OCI-LY7 (cell line): Measurements from ENCODE around the gene DEF6. TPM values are rescaled to one million over a fixed set of nuclear protein-coding genes. Genes with fewer than 3 reads are reported as not detected.

Experiments used
- BruUV-seq: library from RNA; stranded (reverse); fragments of 400-500 nt; replicated peaks from 2 replicates; lab custom pipeline; 2021; lab: Mats Ljungman, UMichigan
- CTCF ChIA-PET: fragments of 300-600 bp; sonication (Branson Sonifier 250); formaldehyde crosslinking; loops from one replicate; lab custom pipeline; 2022; ENCODE audit warnings: antibody characterized with exemption; ENCODE audit not compliant: unreplicated experiment; lab: Charles Lee
- POLR2A ChIA-PET: fragments of 300-600 bp; sonication (Branson Sonifier 250); formaldehyde crosslinking; loops from one replicate; lab custom pipeline; 2022; ENCODE audit warnings: antibody characterized with exemption; lab: Charles Lee
- DNase-seq: peaks from one replicate; pipeline ENCODE4 v3.0.0-alpha.2; 2015; ENCODE audit warnings: low spot score
- H2AFZ ChIP-seq: fragments of 200-600 bp; sonication (generic), shearing (Covaris generic); 2 replicates; pipeline ENCODE4 v1.6.1; 2014; ENCODE audit warnings: mild to moderate bottlenecking, antibody characterized with exemption, low read length, moderate library complexity
- H3K27ac ChIP-seq: fragments of 200-600 bp; sonication (generic); 2 replicates; pipeline ENCODE4 v1.5.1; 2014; ENCODE audit warnings: mixed run types, low read depth, mild to moderate bottlenecking, moderate library complexity, low read length, inconsistent platforms; ENCODE audit not compliant: poor library complexity, severe bottlenecking
- H3K36me3 ChIP-seq: fragments of 200-600 bp; sonication (generic); 2 replicates; pipeline ENCODE4 v1.6.1; 2014; ENCODE audit warnings: mild to moderate bottlenecking, antibody characterized with exemption, low read length, moderate library complexity, mixed read lengths; ENCODE audit not compliant: insufficient read depth
- H3K4me1 ChIP-seq: fragments of 200-600 bp; sonication (generic); 2 replicates; pipeline ENCODE4 v1.5.1; 2014; ENCODE audit warnings: mild to moderate bottlenecking, low read length; ENCODE audit not compliant: insufficient read depth, poor library complexity, severe bottlenecking
- H3K4me2 ChIP-seq: fragments of 200-600 bp; sonication (generic); 2 replicates; pipeline ENCODE4 v1.6.1; 2014; ENCODE audit warnings: mild to moderate bottlenecking, low read length
- H3K4me3 ChIP-seq: fragments of 200-600 bp; sonication (generic); 2 replicates; pipeline ENCODE4 v1.5.1; 2014; ENCODE audit warnings: mild to moderate bottlenecking, low read depth, low read length; ENCODE audit not compliant: poor library complexity, severe bottlenecking
- H3K79me2 ChIP-seq: fragments of 200-600 bp; sonication (generic); 2 replicates; pipeline ENCODE4 v1.6.1; 2016; ENCODE audit warnings: low read depth, mild to moderate bottlenecking, low read length, moderate library complexity, mixed read lengths; ENCODE audit not compliant: insufficient read depth
- H3K9me2 ChIP-seq: fragments of 200-600 bp; sonication (generic); 2 replicates; pipeline ENCODE4 v1.6.1; 2016; ENCODE audit warnings: mild to moderate bottlenecking, low read length, mixed read lengths; ENCODE audit not compliant: insufficient read depth
- H3K9me3 ChIP-seq: fragments of 200-600 bp; sonication (generic); 2 replicates; pipeline ENCODE4 v1.6.1; 2014; ENCODE audit warnings: mild to moderate bottlenecking, mixed run types, low read length, mixed read lengths
- H4K20me1 ChIP-seq: fragments of 200-600 bp; sonication (generic); 2 replicates; pipeline ENCODE4 v1.6.1; 2014; ENCODE audit warnings: mild to moderate bottlenecking, antibody characterized with exemption, low read length, moderate library complexity, mixed read lengths; ENCODE audit not compliant: insufficient read depth
- EZH2phosphoT487 ChIP-seq: fragments of 200-600 bp; sonication (generic); IDR thresholded peaks from 2 replicates; pipeline ENCODE4 v1.6.1; 2018; ENCODE audit warnings: low read depth, borderline replicate concordance, mild to moderate bottlenecking, mixed run types, antibody characterized with exemption, low read length, moderate library complexity, mixed read lengths
- intact Hi-C: fragments of 100-400 bp; cut with micrococcal nuclease; formaldehyde crosslinking; loops from one replicate; pipeline ENCODE4 v1.10.0; 2022; ENCODE audit not compliant: unreplicated experiment
- total RNA-seq, 2 experiments: library from RNA; depleted of rRNA in 1 of 2; stranded (reverse); fragments of >200 nt in 1 of 2; shearing (Covaris generic) in 1 of 2; gene quantifications; 2 replicates each; pipeline ENCODE4 v1.2.3, GENCODE V29; 2014 to 2022
- TF ChIP-seq, protein P1 (sequence below): fragments of 200-600 bp; sonication (generic); conservative IDR thresholded peaks from 2 replicates; pipeline ENCODE4 v1.5.1; 2014; ENCODE audit warnings: mild to moderate bottlenecking, antibody characterized with exemption, low read length, moderate library complexity, mixed read lengths

Gene DEF6
- total RNA-seq, 2 experiments from 2014 or later, result 53.8 to 56.8 TPM

DNA sequence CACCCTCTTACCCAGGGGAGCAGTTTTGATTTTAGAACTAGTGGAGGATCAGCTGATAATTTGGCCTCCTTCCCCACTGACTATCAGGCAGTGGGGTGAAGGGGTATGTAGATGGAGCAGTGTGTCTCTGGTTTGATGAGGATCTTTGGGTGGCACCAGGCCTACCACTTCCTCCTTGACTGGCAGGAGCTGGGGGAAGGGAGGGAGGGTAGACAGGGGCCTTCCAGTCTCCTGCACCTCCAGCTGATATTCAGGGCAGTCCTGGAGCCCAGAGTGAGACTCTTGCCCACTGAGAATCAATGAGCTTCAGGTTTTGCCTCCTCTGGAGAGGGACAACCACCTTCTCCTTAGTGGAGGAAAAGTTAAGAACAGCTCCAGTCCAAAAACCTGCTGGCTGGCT, 3.2 kb downstream of the DEF6 start:
- Histone ChIP-seq H3K36me3 (peaks cover 29% of the 10 kb centered on the region; the same call in 1 of the 2 replicates), H3K4me3 (peak overlapping the region; percentile 94), H3K79me2 (peaks cover 41% of the 10 kb centered on the region; the same call in 1 of the 2 replicates), H3K9me2 (no peaks in the 10 kb centered on the region), H3K9me3 (no peaks in the 10 kb centered on the region), H3K27ac (peak overlapping the region; percentile 36), H3K4me2 (peak overlapping the region; percentile 98), H3K4me1 (peaks cover 70% of the 10 kb centered on the region), H4K20me1 (no peaks in the 10 kb centered on the region), H2AFZ (no peak overlapping the region)
- no peak for DNase-seq
- ChIA-PET POLR2A (interaction anchor here (0.7 to 2.1 kb wide), 5 partner anchors 23 to 167 kb away, joined by 3 to 5 read pairs (median 3); partner anchors contain the start of gene RPL10A), CTCF (interaction anchor here (1.3 kb wide), 1 partner anchor 27 kb away, joined by 4 read pairs; no protein-coding TSS in a partner anchor)
- intact Hi-C loops, result no loop called here
- TF ChIP-seq, protein P1, sequence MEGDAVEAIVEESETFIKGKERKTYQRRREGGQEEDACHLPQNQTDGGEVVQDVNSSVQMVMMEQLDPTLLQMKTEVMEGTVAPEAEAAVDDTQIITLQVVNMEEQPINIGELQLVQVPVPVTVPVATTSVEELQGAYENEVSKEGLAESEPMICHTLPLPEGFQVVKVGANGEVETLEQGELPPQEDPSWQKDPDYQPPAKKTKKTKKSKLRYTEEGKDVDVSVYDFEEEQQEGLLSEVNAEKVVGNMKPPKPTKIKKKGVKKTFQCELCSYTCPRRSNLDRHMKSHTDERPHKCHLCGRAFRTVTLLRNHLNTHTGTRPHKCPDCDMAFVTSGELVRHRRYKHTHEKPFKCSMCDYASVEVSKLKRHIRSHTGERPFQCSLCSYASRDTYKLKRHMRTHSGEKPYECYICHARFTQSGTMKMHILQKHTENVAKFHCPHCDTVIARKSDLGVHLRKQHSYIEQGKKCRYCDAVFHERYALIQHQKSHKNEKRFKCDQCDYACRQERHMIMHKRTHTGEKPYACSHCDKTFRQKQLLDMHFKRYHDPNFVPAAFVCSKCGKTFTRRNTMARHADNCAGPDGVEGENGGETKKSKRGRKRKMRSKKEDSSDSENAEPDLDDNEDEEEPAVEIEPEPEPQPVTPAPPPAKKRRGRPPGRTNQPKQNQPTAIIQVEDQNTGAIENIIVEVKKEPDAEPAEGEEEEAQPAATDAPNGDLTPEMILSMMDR, result no peak
- TF ChIP-seq EZH2phosphoT487, result no peak
- no TSS peak for BruUV-seq

DNA sequence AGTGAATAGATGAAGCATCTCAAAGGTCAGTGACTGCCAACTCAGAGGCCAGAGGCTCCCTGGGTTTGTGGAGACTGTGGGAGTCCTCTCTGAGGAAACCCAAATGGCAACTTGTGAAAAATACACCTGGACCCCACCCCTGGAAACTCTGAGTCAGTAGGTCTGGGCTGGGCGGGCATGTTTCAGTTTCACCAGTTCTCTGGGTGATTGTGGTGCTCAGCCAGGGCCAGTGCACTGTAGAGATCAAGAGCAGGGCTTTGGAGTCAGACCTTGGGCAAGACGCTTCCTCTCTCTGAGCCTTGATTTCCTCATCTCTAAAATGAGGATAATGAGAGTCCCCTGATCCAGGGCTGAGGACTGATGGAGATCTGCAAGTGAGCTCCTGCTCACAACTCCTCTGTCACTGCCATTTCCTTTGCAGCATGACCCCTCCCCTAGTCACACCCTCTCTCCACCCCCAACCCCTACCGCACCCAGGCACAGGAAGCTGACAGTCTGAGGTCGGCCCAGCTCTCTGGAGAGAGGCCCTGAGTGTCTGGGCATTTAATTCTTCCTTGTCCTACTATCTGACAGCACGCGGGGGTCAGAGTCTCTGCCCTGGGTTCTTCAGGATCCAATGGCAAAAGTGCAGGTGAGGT, 5.1 kb downstream of the DEF6 start:
- ChIA-PET CTCF (interaction anchor here (0.8 kb wide), 1 partner anchor 22 kb away, joined by 5 read pairs; no protein-coding TSS in a partner anchor), POLR2A (interaction anchor here (0.6 to 1.2 kb wide), 6 partner anchors 9 to 456 kb away, joined by 3 to 8 read pairs (median 3); partner anchors contain the start of gene FANCE)
- no peak overlapping the region; the same call in 1 of the 2 replicates for H2AFZ ChIP-seq
- peaks cover 23% of the 10 kb centered on the region; the same call in 1 of the 2 replicates for H3K36me3 ChIP-seq
- H3K4me1 ChIP-seq, result peaks cover 60% of the 10 kb centered on the region
- DNase-seq, result peak; percentile 81
- H3K9me2 ChIP-seq, result no peaks in the 10 kb centered on the region
- H3K9me3 ChIP-seq, result no peaks in the 10 kb centered on the region
- intact Hi-C loops, result loop anchor here (1.0 kb wide), 1 partner anchor 25 kb away; no protein-coding TSS in a partner anchor
- H3K27ac ChIP-seq, result peak overlapping the region; percentile 71
- peaks cover 40% of the 10 kb centered on the region; the same call in 1 of the 2 replicates for H3K79me2 ChIP-seq
- TF ChIP-seq, protein P1, result no peak
- TF ChIP-seq EZH2phosphoT487, result no peak
- no peaks in the 10 kb centered on the region for H4K20me1 ChIP-seq
- BruUV-seq, result no TSS peak
- peak overlapping the region; percentile 60 for H3K4me3 ChIP-seq
- peak overlapping the region; percentile 75 for H3K4me2 ChIP-seq

DNA sequence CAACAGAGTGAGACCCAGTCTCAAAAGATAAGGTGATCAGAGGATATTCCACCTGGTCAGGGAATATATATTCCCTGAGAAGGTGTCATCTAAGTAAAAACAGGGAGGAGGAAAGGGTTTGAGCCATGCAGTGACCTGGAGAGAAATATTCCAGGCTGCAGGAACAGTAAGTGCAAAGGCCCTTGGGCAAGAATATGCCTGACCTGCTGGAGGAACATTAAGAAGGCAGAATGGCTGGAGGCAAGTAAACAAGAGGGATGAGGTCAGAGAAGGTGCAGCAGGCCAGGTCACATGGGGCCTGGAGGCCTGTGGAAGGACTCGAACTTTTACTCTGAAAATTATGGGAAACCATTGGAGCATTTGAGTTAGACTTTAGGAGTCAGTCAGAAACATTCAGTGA, 6.7 kb downstream of the DEF6 start:
- peaks cover 49% of the 10 kb centered on the region for H3K4me1 ChIP-seq
- POLR2A ChIA-PET, result no interaction called here
- H3K36me3 ChIP-seq, result peaks cover 23% of the 10 kb centered on the region; the same call in 1 of the 2 replicates
- no peaks in the 10 kb centered on the region for H3K9me2 ChIP-seq
- no peak for DNase-seq
- intact Hi-C loops, result no loop called here
- H3K4me2 ChIP-seq, result no peak overlapping the region
- H2AFZ ChIP-seq, result no peak overlapping the region
- peaks cover 24% of the 10 kb centered on the region; the same call in 1 of the 2 replicates for H3K79me2 ChIP-seq
- H3K4me3 ChIP-seq, result no peak overlapping the region
- no peaks in the 10 kb centered on the region for H4K20me1 ChIP-seq
- no peak overlapping the region for H3K27ac ChIP-seq
- CTCF ChIA-PET, result no interaction called here
- no TSS peak for BruUV-seq
- TF ChIP-seq EZH2phosphoT487, result no peak
- TF ChIP-seq, protein P1, result no peak
- no peaks in the 10 kb centered on the region for H3K9me3 ChIP-seq
